ENCODE results near the gene CADM3. TPM values are rescaled to one million over a fixed set of nuclear protein-coding genes. Genes with fewer than 3 reads are reported as not detected.

The CADM3 gene
- total and polyA plus RNA-seq, 2 experiments from 2014 or later, result 2.0 to 4.4 TPM

GRCh38 chr1:159152031-159152430, 19.4 kb upstream of the CADM3 start:
- Histone ChIP-seq H3K27me3 (ENCODE audit: insufficient read depth) (no peaks in the 10 kb centered on the region), H3K4me2 (no peak overlapping the region), H3K4me3 (no peak overlapping the region), H3F3A (replicated peaks; ENCODE audit: low read depth) (no peaks in the 10 kb centered on the region), H2AFZ (no peak overlapping the region), H3K9me2 (ENCODE audit: insufficient read depth) (peaks cover 5% of the 10 kb centered on the region; the same call in 1 of the 2 replicates), H3K36me3 (ENCODE audit: insufficient read depth) (no peaks in the 10 kb centered on the region; the same call in 1 of the 2 replicates), H3K27ac (ENCODE audit: low read depth) (no peak overlapping the region), H3K79me2 (replicated peaks; ENCODE audit: insufficient read depth) (no peaks in the 10 kb centered on the region), H4K20me1 (replicated peaks; ENCODE audit: insufficient read depth) (0 out of 2 replicates have a peak, but pooled peaks cover 2% of the 10 kb centered on the region), H3K4me1 (ENCODE audit: insufficient read depth) (no peaks in the 10 kb centered on the region)
- TF ChIP-seq REST (IDR thresholded peaks at IDR 0.05; ENCODE audit: unreplicated experiment) (no peak), NANOG (IDR thresholded peaks at IDR 0.05; ENCODE audit: borderline replicate concordance) (no peak), EZH2 (IDR thresholded peaks at IDR 0.05; ENCODE audit: low read depth, unreplicated experiment) (no peak), ZNF462 (CRISPR knock-in tag; IDR thresholded peaks at IDR 0.05) (no peak), ZNF331 (CRISPR knock-in tag; IDR thresholded peaks at IDR 0.05; ENCODE audit: low read depth) (no peak), ETS1 (IDR thresholded peaks at IDR 0.05) (no peak), JUNB (IDR thresholded peaks at IDR 0.05; ENCODE audit: unreplicated experiment) (no peak), CTCF (conservative IDR thresholded peaks at IDR 0.05; ENCODE audit: low read depth in 2 of 2) (no peak), ZNF114 (CRISPR knock-in tag; IDR thresholded peaks at IDR 0.05) (no peak)
- no peaks in the 10 kb centered on the region for H3K27me3 Mint-ChIP-seq (ENCODE audit: insufficient read depth, low read depth, poor library complexity)
- H3K9me3 Mint-ChIP-seq, result peaks cover 14% of the 10 kb centered on the region
- no peak overlapping the region for H3K27ac Mint-ChIP-seq
- H3K4me1 Mint-ChIP-seq, result no peaks in the 10 kb centered on the region
- ATAC-seq, result no peak
- DNase-seq (ENCODE audit: low spot score), result no peak
- H3K4me3 Mint-ChIP-seq, result no peak overlapping the region
- peaks cover 15% of the 10 kb centered on the region for H3K36me3 Mint-ChIP-seq (ENCODE audit: low read depth)
